NOMO-1 treated with dmso at 0.1 percent for 144 hours (cell line): Measurements from ENCODE around the gene DHX38.

ENCODE experiments used
- DNase-seq: peaks from one replicate; lab custom pipeline; 2025; ENCODE audit not compliant: unreplicated experiment; lab: John Stamatoyannopoulos, UW

DHX38 gene

GRCh38 chr16:72162105-72162692, 68.6 kb downstream of the DHX38 start:
- no peak for DNase-seq
